C4-2B (cell line): ENCODE data around the gene CPOX.

Experiments
- CTCF ChIP-seq: fragments of 450-650 bp; conservative IDR thresholded peaks from 2 replicates; pipeline ENCODE4 v1.5.1; 2017; ENCODE audit warnings: mild to moderate bottlenecking
- ZFX ChIP-seq: fragments of 450-650 bp; IDR thresholded peaks from 2 replicates; pipeline ENCODE4 v1.6.1; 2017

DNA sequence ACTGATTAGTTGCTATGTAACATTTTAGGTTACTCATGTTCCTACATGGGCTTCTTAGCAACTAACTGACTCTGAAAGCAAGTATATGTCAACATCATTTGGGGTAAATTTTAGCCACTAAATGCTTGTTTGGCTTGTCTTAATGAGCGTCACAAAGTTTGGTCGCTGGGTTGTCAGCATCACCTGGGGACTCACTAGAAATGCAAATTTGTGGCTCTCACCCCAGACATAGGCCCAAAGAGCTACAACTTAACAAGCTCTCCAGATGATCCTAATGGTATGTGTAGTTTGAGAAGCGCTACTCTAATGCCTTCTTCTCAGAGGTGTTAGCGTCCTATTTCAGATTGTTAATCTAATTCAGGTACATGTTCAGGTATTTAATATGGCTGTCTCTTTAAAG is 32.7 kb upstream of the CPOX start:
- TF ChIP-seq CTCF: no peak
- TF ChIP-seq ZFX: no peak
